NB4 (cell line): ENCODE data around the gene METRNL.

Experiments used
- CTCF ChIP-seq: IDR thresholded peaks from one replicate; pipeline ENCODE4 v1.5.1; 2012; ENCODE audit warnings: low read depth, low read length
- MAX ChIP-seq: IDR thresholded peaks from 2 replicates; pipeline ENCODE4 v1.6.1; 2011; ENCODE audit warnings: low read depth, low read length
- POLR2A ChIP-seq: IDR thresholded peaks from 2 replicates; pipeline ENCODE4 v1.6.1; 2011; ENCODE audit warnings: mild to moderate bottlenecking; ENCODE audit not compliant: insufficient read length; ENCODE audit errors: extremely low read depth

- no peak for TF ChIP-seq CTCF
- no peak for TF ChIP-seq POLR2A
- no peak for TF ChIP-seq MAX
Measured at GRCh38 chr17:83109386-83109785, 30.0 kb downstream of the METRNL start.
